Muscle layer of colon (tissue), 2 donors: Measurements from ENCODE around the gene CUX1.

Source experiments
- H3K27ac ChIP-seq: one replicate; pipeline ENCODE4 v1.7.0; 2013; ENCODE audit warnings: low read depth, mild to moderate bottlenecking, low read length, moderate library complexity
- H3K27me3 ChIP-seq, 2 donors: one replicate each; pipeline ENCODE4 v1.7.0; 2013; ENCODE audit warnings: low read length in 2 of 2, mild to moderate bottlenecking in 2 of 2; ENCODE audit not compliant: insufficient read depth in 2 of 2, control insufficient read depth in 1 of 2
- H3K36me3 ChIP-seq: one replicate; pipeline ENCODE4 v1.7.0; 2013; ENCODE audit warnings: mild to moderate bottlenecking, low read length; ENCODE audit not compliant: insufficient read depth
- H3K4me1 ChIP-seq: one replicate; pipeline ENCODE4 v1.7.0; 2013; ENCODE audit warnings: mild to moderate bottlenecking, low read length; ENCODE audit not compliant: insufficient read depth
- H3K4me3 ChIP-seq, 2 donors: one replicate each; pipeline ENCODE4 v1.7.0; 2013; ENCODE audit warnings: low read length in 2 of 2, low read depth in 1 of 2, mild to moderate bottlenecking in 1 of 2, moderate library complexity in 1 of 2
- H3K9ac ChIP-seq: one replicate; pipeline ENCODE4 v1.7.0; 2013; ENCODE audit warnings: low read length
- H3K9me3 ChIP-seq: one replicate; pipeline ENCODE4 v1.7.0; 2013; ENCODE audit warnings: mild to moderate bottlenecking, low read length
- donor health status: abdominal sarcoma.
- donor health status: Adenocarcinoma of cecum.

The CUX1 gene

GRCh38 chr7:102073931-102074880, 256.8 kb downstream of the CUX1 start:
- H3K4me1 ChIP-seq, result no peaks in the 10 kb centered on the region
- no peak overlapping the region for H3K4me3 ChIP-seq
- no peaks in the 10 kb centered on the region for H3K27me3 ChIP-seq
- H3K27ac ChIP-seq, result no peak overlapping the region
- no peak overlapping the region for H3K9ac ChIP-seq
- no peaks in the 10 kb centered on the region for H3K9me3 ChIP-seq
- H3K36me3 ChIP-seq, result peaks cover 9% of the 10 kb centered on the region

- Histone ChIP-seq H3K4me1 (no peaks in the 10 kb centered on the region), H3K4me3 (no peak overlapping the region), H3K9ac (no peak overlapping the region), H3K36me3 (peaks cover 9% of the 10 kb centered on the region), H3K9me3 (no peaks in the 10 kb centered on the region), H3K27me3 (no peaks in the 10 kb centered on the region), H3K27ac (no peak overlapping the region)
Observed at GRCh38 chr7:102075126-102075525, 257.7 kb downstream of the CUX1 start.

DNA sequence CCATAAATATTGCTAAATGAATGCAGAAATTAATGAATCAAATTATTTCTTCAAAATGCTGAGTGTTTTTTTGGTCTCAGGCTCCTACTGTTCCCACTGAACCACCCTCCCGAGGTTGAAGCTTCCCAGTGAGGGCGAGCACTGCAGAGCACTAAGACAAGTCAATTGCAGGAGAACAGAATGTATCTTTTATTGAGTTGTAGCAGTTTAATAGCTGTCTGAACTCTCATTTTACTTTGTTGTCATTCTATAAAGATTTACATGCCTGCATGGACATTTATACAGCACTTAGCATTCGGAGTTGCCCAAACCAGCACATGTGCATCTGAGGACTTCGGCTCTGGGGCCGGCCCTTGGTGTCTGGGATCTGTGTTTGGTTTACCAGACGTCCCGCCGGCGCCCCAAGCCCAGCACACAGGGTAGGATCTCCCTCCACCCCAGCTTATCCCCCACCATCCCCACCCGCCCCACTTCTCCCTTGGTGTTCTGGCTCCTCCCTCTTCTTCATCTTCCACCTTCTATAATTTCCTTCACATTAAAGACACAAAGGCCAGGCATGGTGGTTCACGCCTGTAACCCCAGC, 258.2 kb downstream of the CUX1 start:
- Histone ChIP-seq H3K4me3 (no peak overlapping the region), H3K27ac (no peak overlapping the region), H3K36me3 (peaks cover 5% of the 10 kb centered on the region), H3K9ac (no peak overlapping the region), H3K27me3 (no peaks in the 10 kb centered on the region), H3K9me3 (no peaks in the 10 kb centered on the region), H3K4me1 (no peaks in the 10 kb centered on the region)

GRCh38 chr7:102077081-102077480, 259.7 kb downstream of the CUX1 start:
- H3K9ac ChIP-seq, result no peak overlapping the region
- H3K36me3 ChIP-seq, result peaks cover 5% of the 10 kb centered on the region

GRCh38 chr7:102079140-102080018, 262.0 kb downstream of the CUX1 start:
- peaks cover 5% of the 10 kb centered on the region for H3K36me3 ChIP-seq
- no peak overlapping the region for H3K9ac ChIP-seq
- no peaks in the 10 kb centered on the region for H3K4me1 ChIP-seq
- H3K27ac ChIP-seq, result no peak overlapping the region
- no peaks in the 10 kb centered on the region for H3K27me3 ChIP-seq
- no peak overlapping the region for H3K4me3 ChIP-seq
- H3K9me3 ChIP-seq, result no peaks in the 10 kb centered on the region

More at GRCh38 chr7:102077081-102077480, 259.7 kb downstream of the CUX1 start:
- Histone ChIP-seq H3K4me1 (no peaks in the 10 kb centered on the region), H3K27ac (no peak overlapping the region), H3K9me3 (no peaks in the 10 kb centered on the region), H3K27me3 (no peaks in the 10 kb centered on the region), H3K4me3 (no peak overlapping the region)

DNA sequence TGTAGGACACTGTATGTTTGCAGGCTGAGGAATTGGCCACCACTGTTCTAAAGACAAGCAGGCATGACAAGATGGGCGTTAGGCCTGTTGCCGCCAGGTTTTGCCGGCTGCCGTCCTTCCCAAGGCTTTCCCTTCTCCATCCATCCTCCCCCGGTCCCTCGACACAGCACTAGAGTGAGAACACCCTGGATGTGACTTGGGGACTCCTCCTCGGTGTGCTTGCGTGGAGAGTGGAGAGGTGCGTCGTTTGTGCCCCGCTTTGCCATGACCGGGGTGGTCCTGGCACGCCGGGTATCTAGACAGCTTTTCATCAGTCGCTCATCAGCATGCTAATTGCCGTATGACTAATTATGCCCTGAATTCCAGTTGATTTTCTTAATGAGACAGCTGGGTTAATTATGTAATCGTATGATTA, 262.6 kb downstream of the CUX1 start:
- no peak overlapping the region for H3K4me3 ChIP-seq

GRCh38 chr7:102080434-102081243, 263.2 kb downstream of the CUX1 start:
- Histone ChIP-seq H3K36me3 (no peaks in the 10 kb centered on the region), H3K27me3 (no peaks in the 10 kb centered on the region), H3K9ac (no peak overlapping the region), H3K27ac (no peak overlapping the region), H3K4me1 (no peaks in the 10 kb centered on the region), H3K4me3 (no peak overlapping the region), H3K9me3 (no peaks in the 10 kb centered on the region)

More for the DNA sequence above, 262.6 kb downstream of the CUX1 start:
- Histone ChIP-seq H3K4me1 (no peaks in the 10 kb centered on the region), H3K36me3 (peaks cover 5% of the 10 kb centered on the region), H3K27me3 (no peaks in the 10 kb centered on the region), H3K9ac (no peak overlapping the region), H3K27ac (no peak overlapping the region), H3K9me3 (no peaks in the 10 kb centered on the region)

- Histone ChIP-seq H3K27me3 (no peaks in the 10 kb centered on the region), H3K4me1 (no peaks in the 10 kb centered on the region), H3K9ac (no peak overlapping the region), H3K27ac (no peak overlapping the region), H3K4me3 (no peak overlapping the region), H3K36me3 (no peaks in the 10 kb centered on the region), H3K9me3 (no peaks in the 10 kb centered on the region)
Observed at GRCh38 chr7:102081244-102081627, 263.8 kb downstream of the CUX1 start.

DNA sequence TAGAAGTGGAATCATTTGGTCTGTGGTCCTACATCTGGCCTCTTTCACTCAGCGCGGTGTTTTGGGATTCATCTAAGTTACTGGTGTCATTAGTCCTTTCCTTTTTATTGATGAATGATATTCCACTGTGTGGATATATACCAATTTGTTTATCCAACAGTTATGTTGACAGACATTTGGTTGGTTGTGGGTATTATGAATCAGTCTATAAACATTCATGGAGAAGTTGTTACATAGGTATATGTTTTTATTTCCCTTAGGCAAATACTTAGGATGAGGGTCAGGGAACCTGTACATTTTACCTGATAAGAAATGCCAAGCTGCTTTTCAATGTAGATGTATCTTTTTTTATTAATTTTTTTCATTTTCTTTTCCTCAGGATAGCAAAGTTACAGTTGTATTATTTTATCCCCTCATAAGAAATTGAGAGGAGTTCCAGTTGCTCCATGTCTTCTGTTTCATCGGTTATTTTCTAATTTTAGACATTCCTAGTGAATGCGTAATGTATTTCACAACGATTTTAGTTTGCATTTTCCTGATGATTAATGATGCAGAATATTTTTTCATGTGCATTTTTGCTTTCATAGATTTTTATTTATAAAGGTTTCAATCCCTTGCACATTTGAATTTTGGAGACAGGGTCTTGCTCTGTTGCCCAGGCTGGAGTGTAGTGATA, 265.4 kb downstream of the CUX1 start:
- H3K27me3 ChIP-seq, result no peaks in the 10 kb centered on the region

DNA sequence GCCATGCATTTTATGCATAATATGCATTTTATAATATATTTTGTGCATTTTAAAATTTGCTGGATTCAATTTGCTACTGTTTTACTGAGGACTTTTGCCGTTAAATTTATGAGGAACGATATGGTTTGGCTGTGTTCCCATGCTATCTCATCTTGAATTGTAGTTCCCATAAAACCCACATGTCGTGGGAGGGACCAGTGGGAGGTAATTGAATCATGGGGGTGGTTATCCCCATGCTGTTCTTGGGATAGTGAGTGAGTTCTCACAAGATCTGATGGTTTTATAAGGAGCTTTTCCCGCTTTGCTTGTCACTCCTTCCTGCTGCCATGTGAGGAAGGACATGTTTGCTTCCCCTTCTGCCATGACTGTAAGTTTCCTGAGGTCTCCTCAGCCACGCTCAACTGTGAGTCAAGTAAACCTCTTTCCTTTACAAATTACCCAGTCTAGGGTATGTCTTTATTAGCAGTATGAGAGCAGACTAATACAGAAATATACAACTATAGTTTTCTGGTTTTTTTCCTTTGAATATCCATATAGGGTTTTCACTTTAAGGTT, 267.9 kb downstream of the CUX1 start:
- H3K36me3 ChIP-seq, result no peaks in the 10 kb centered on the region
- no peaks in the 10 kb centered on the region for H3K27me3 ChIP-seq
- H3K27ac ChIP-seq, result no peak overlapping the region
- no peak overlapping the region for H3K9ac ChIP-seq
- no peaks in the 10 kb centered on the region for H3K4me1 ChIP-seq
- H3K4me3 ChIP-seq, result no peak overlapping the region
- no peaks in the 10 kb centered on the region for H3K9me3 ChIP-seq

More for the DNA sequence above, 265.4 kb downstream of the CUX1 start:
- Histone ChIP-seq H3K4me3 (no peak overlapping the region), H3K36me3 (no peaks in the 10 kb centered on the region), H3K4me1 (no peaks in the 10 kb centered on the region), H3K9ac (no peak overlapping the region), H3K9me3 (no peaks in the 10 kb centered on the region), H3K27ac (no peak overlapping the region)
